Tibial artery (tissue), 4 donors: ENCODE data around the gene TMEM253.

Source experiments
- DNase-seq, 2 donors: peaks; one replicate each; pipeline ENCODE4 v3.0.0-alpha.2; 2019
- H3K27ac ChIP-seq, 2 donors: fragments of 200-600 bp; sonication (generic) in 1 of 2; 1 replicate in 1 of 2; 2 replicates in 1 of 2; pipeline ENCODE4 v1.5.1; 2018 to 2019; ENCODE audit warnings: mild to moderate bottlenecking in 1 of 2
- H3K27me3 ChIP-seq, 2 donors: fragments of 200-600 bp; sonication (generic) in 1 of 2; one replicate each; pipeline versions ENCODE4 v1.5.1 to v1.6.0; 2016 to 2019
- H3K36me3 ChIP-seq, 3 donors: fragments of 200-600 bp; sonication (generic) in 2 of 3; one replicate each; pipeline ENCODE4 v1.5.1; 2016 to 2019; ENCODE audit warnings: mild to moderate bottlenecking in 2 of 3
- H3K4me1 ChIP-seq, 4 donors: fragments of 200-600 bp; sonication (generic) in 2 of 4; 1 replicate in 3 of 4; 2 replicates in 1 of 4; pipeline ENCODE4 v1.5.1; 2016 to 2019
- H3K4me3 ChIP-seq, 2 donors: fragments of 200-600 bp; sonication (generic) in 1 of 2; 1 replicate in 1 of 2; 2 replicates in 1 of 2; pipeline ENCODE4 v1.5.1; 2018 to 2019; ENCODE audit warnings: mild to moderate bottlenecking in 2 of 2
- H3K9me3 ChIP-seq, 3 donors: fragments of 200-600 bp; sonication (generic) in 1 of 3; one replicate each; pipeline ENCODE4 v1.5.1; 2016 to 2019
- CTCF ChIP-seq, 2 experiments: fragments of 200-600 bp in 1 of 2; fragments of 450-650 bp in 1 of 2; IDR thresholded peaks; one replicate each; pipeline ENCODE4 v1.5.1; 2017 to 2019; ENCODE audit warnings: antibody characterized with exemption in 2 of 2, mild to moderate bottlenecking in 1 of 2, moderate library complexity in 1 of 2
- intact Hi-C: fragments of 100-400 bp; cut with DNase I; formaldehyde crosslinking; loops from one replicate; pipeline ENCODE4 v1.15.0; 2023; ENCODE audit warnings: low total_unique reads

The TMEM253 gene

GRCh38 chr14:21086908-21087293 lies 14.0 kb upstream of the TMEM253 start:
- H3K4me3 ChIP-seq: no peak overlapping the region
- H3K9me3 ChIP-seq: no peaks in the 10 kb centered on the region
- H3K27ac ChIP-seq: peak overlapping the region in 1 of 2 donors; percentile 31
- TF ChIP-seq CTCF (IDR thresholded peaks at IDR 0.05): no peak
- no peaks in the 10 kb centered on the region for H3K27me3 ChIP-seq
- H3K36me3 ChIP-seq: peaks cover 31 to 94% (median 58%) of the 10 kb centered on the region in 3 donors
- peaks cover 0 to 8% (median 0%) of the 10 kb centered on the region in 4 donors for H3K4me1 ChIP-seq
- no peak for DNase-seq
- intact Hi-C loops: no loop called here

GRCh38 chr14:21087294-21088091 lies 13.4 kb upstream of the TMEM253 start:
- Histone ChIP-seq H3K27me3 (no peaks in the 10 kb centered on the region), H3K4me1 (peaks cover 0 to 11% (median 2%) of the 10 kb centered on the region in 4 donors), H3K9me3 (no peaks in the 10 kb centered on the region), H3K4me3 (no peak overlapping the region), H3K36me3 (peaks cover 25 to 93% (median 57%) of the 10 kb centered on the region in 3 donors), H3K27ac (peak overlapping the region in 1 of 2 donors; percentile 31)
- TF ChIP-seq CTCF (IDR thresholded peaks at IDR 0.05): no peak
- intact Hi-C loops: no loop called here
- DNase-seq: no peak

- Histone ChIP-seq H3K27ac (no peak overlapping the region), H3K4me3 (no peak overlapping the region), H3K9me3 (no peaks in the 10 kb centered on the region), H3K4me1 (peaks cover 0 to 11% (median 3%) of the 10 kb centered on the region in 4 donors), H3K27me3 (no peaks in the 10 kb centered on the region), H3K36me3 (peaks cover 20 to 88% (median 47%) of the 10 kb centered on the region in 3 donors)
- intact Hi-C loops: no loop called here
- TF ChIP-seq CTCF (IDR thresholded peaks at IDR 0.05): no peak
- no peak for DNase-seq
Measured at GRCh38 chr14:21088687-21089086, 12.2 kb upstream of the TMEM253 start.

- Histone ChIP-seq H3K27ac (no peak overlapping the region), H3K36me3 (peaks cover 17 to 83% (median 43%) of the 10 kb centered on the region in 3 donors), H3K4me1 (peaks cover 0 to 11% (median 3%) of the 10 kb centered on the region in 4 donors), H3K27me3 (no peaks in the 10 kb centered on the region), H3K9me3 (no peaks in the 10 kb centered on the region), H3K4me3 (no peak overlapping the region)
- no peak for TF ChIP-seq CTCF (IDR thresholded peaks at IDR 0.05)
- no peak for DNase-seq
- intact Hi-C loops: no loop called here
Measured at GRCh38 chr14:21089271-21089670, 11.6 kb upstream of the TMEM253 start.

- no peak for TF ChIP-seq CTCF (IDR thresholded peaks at IDR 0.05)
- no peak for DNase-seq
- Histone ChIP-seq H3K4me3 (no peak overlapping the region), H3K27me3 (no peaks in the 10 kb centered on the region), H3K36me3 (peaks cover 11 to 77% (median 37%) of the 10 kb centered on the region in 3 donors), H3K27ac (peak overlapping the region in 1 of 2 donors; percentile 15), H3K9me3 (no peaks in the 10 kb centered on the region), H3K4me1 (peaks cover 0 to 11% (median 3%) of the 10 kb centered on the region in 4 donors)
- intact Hi-C loops: loop anchor here (2.0 to 5.0 kb wide), 2 partner anchors 21 to 292 kb away; partner anchors contain the start of gene SUPT16H
Measured at GRCh38 chr14:21089877-21090193, 11.0 kb upstream of the TMEM253 start.
